ENCODE results near the gene GPATCH3.

GRCh38 chr1:26921540-26922430, 21.5 kb upstream of the GPATCH3 start, which contains the start of gene NUDC:
- TF ChIP-seq CTCF (IDR thresholded peaks at IDR 0.05) (no peak), ZFX (IDR thresholded peaks at IDR 0.05; ENCODE audit: borderline replicate concordance) (no peak)
